IMR-90 (cell line): ENCODE results near the gene CALY. TPM values are rescaled to one million over a fixed set of nuclear protein-coding genes. Genes with fewer than 3 reads are reported as not detected.

ENCODE experiments used
- ATAC-seq: fragments of 200-7000 bp; cut with Tn5 transposase; 2 replicates; pipeline ENCODE4 v1.9.1; 2020; ENCODE audit warnings: low read depth, mild to moderate bottlenecking, moderate library complexity
- BruUV-seq: library from RNA; stranded (reverse); fragments of 400-500 nt; replicated peaks from 2 replicates; lab custom pipeline; 2021; lab: Mats Ljungman, UMichigan
- CTCF ChIA-PET: fragments of 300-600 bp; formaldehyde crosslinking; extraction: SDS; loops from one replicate; lab custom pipeline; 2021; ENCODE audit warnings: antibody characterized with exemption; lab: Yijun Ruan, JAX
- POLR2A ChIA-PET: fragments of 300-600 bp; sonication (Branson Sonifier 250); formaldehyde crosslinking; loops from one replicate; lab custom pipeline; 2022; ENCODE audit warnings: antibody characterized with exemption; ENCODE audit not compliant: unreplicated experiment; lab: Charles Lee
- DNase-seq: peaks from one replicate; pipeline ENCODE4 v3.0.0; 2013
- H2AFZ ChIP-seq: replicated peaks from 2 replicates; pipeline ENCODE3; 2013; ENCODE audit warnings: low read length, mild to moderate bottlenecking; ENCODE audit not compliant: poor library complexity
- H2AK5ac ChIP-seq: 2 replicates; pipeline ENCODE4 v1.6.1; 2013; ENCODE audit warnings: low read depth, low read length, inconsistent platforms
- H2AK9ac ChIP-seq: replicated peaks from 2 replicates; pipeline ENCODE3; 2013; ENCODE audit warnings: mild to moderate bottlenecking, low read depth, low read length, moderate library complexity; ENCODE audit not compliant: poor library complexity
- H2BK120ac ChIP-seq: 2 replicates; pipeline ENCODE4 v1.6.1; 2013; ENCODE audit warnings: low read depth, low read length, inconsistent platforms
- H2BK15ac ChIP-seq: 3 replicates; pipeline ENCODE4 v1.6.1; 2013; ENCODE audit warnings: low read depth, low read length, inconsistent platforms
- H2BK20ac ChIP-seq: 2 replicates; pipeline ENCODE4 v1.6.1; 2013; ENCODE audit warnings: low read depth, mild to moderate bottlenecking, inconsistent platforms, low read length, moderate library complexity
- H2BK5ac ChIP-seq: 2 replicates; pipeline ENCODE4 v1.6.1; 2013; ENCODE audit warnings: mild to moderate bottlenecking, low read depth, low read length, inconsistent platforms; ENCODE audit not compliant: poor library complexity, severe bottlenecking
- H3K14ac ChIP-seq: replicated peaks from 2 replicates; pipeline ENCODE4 v1.6.1; 2013; ENCODE audit warnings: low read depth, low read length, inconsistent platforms
- H3K18ac ChIP-seq: 2 replicates; pipeline ENCODE4 v1.6.1; 2013; ENCODE audit warnings: low read depth, low read length, control low read depth
- H3K23ac ChIP-seq: 2 replicates; pipeline ENCODE4 v1.6.1; 2013; ENCODE audit warnings: low read depth, low read length, inconsistent platforms
- H3K27ac ChIP-seq: 2 replicates; pipeline ENCODE4 v1.5.1; 2013; ENCODE audit warnings: mild to moderate bottlenecking, control low read depth, low read length; ENCODE audit not compliant: insufficient read depth
- H3K27me3 ChIP-seq: 2 replicates; pipeline ENCODE4 v1.6.1; 2013; ENCODE audit warnings: low read length; ENCODE audit not compliant: control insufficient read depth, insufficient read depth
- H3K36me3 ChIP-seq: 2 replicates; pipeline ENCODE4 v1.6.1; 2013; ENCODE audit warnings: low read length, mixed read lengths; ENCODE audit not compliant: control insufficient read depth, insufficient read depth
- H3K4ac ChIP-seq: 2 replicates; pipeline ENCODE4 v1.6.1; 2013; ENCODE audit warnings: low read depth, low read length, inconsistent platforms
- H3K4me1 ChIP-seq: 2 replicates; pipeline ENCODE4 v1.6.1; 2013; ENCODE audit warnings: low read length, mixed read lengths; ENCODE audit not compliant: control insufficient read depth, insufficient read depth
- H3K4me2 ChIP-seq: 2 replicates; pipeline ENCODE4 v1.6.1; 2013; ENCODE audit warnings: low read depth, mild to moderate bottlenecking, control low read depth, low read length, moderate library complexity
- H3K4me3 ChIP-seq: 2 replicates; pipeline ENCODE4 v1.5.1; 2013; ENCODE audit warnings: low read depth, mild to moderate bottlenecking, control low read depth, low read length, moderate library complexity; ENCODE audit not compliant: insufficient read depth
- H3K56ac ChIP-seq: 2 replicates; pipeline ENCODE4 v1.6.1; 2013; ENCODE audit warnings: low read length, inconsistent platforms; ENCODE audit not compliant: insufficient read depth; ENCODE audit errors: extremely low read depth
- H3K79me1 ChIP-seq, 2 experiments: 2 replicates each; pipeline ENCODE4 v1.6.1; 2013; ENCODE audit warnings: low read length in 2 of 2, inconsistent platforms in 1 of 2, low read depth in 1 of 2
- H3K9ac ChIP-seq: 2 replicates; pipeline ENCODE4 v1.6.1; 2013; ENCODE audit warnings: low read depth, low read length, control low read depth
- H3K9me1 ChIP-seq: 2 replicates; pipeline ENCODE4 v1.6.1; 2013; ENCODE audit warnings: low read length, inconsistent platforms; ENCODE audit not compliant: insufficient read depth
- H3K9me3 ChIP-seq: 2 replicates; pipeline ENCODE4 v1.6.1; 2013; ENCODE audit warnings: low read length; ENCODE audit not compliant: control insufficient read depth, insufficient read depth
- H4K20me1 ChIP-seq: 2 replicates; pipeline ENCODE4 v1.6.1; 2013; ENCODE audit warnings: low read length, inconsistent platforms; ENCODE audit not compliant: insufficient read depth
- H4K5ac ChIP-seq: 2 replicates; pipeline ENCODE4 v1.6.1; 2013; ENCODE audit warnings: mild to moderate bottlenecking, low read depth, low read length, control low read depth
- H4K8ac ChIP-seq, 2 experiments: 2 replicates each; pipeline ENCODE4 v1.6.1; 2013; ENCODE audit warnings: low read depth in 2 of 2, low read length in 2 of 2, control low read depth in 1 of 2, inconsistent platforms in 1 of 2
- H4K91ac ChIP-seq: 2 replicates; pipeline ENCODE4 v1.6.1; 2013; ENCODE audit warnings: low read depth, low read length, inconsistent platforms; ENCODE audit not compliant: insufficient read depth
- BHLHE40 ChIP-seq: fragments of 150-350 bp; IDR thresholded peaks from 2 replicates; pipeline ENCODE4 v1.6.1; 2016; ENCODE audit warnings: mild to moderate bottlenecking, low read depth, low read length
- CEBPB ChIP-seq: IDR thresholded peaks from 2 replicates; pipeline ENCODE4 v1.6.1; 2012; ENCODE audit warnings: low read depth, low read length, improper control_type of control experiment
- CHD1 ChIP-seq: IDR thresholded peaks from 2 replicates; pipeline ENCODE4 v1.6.1; 2012; ENCODE audit warnings: low read depth, low read length, improper control_type of control experiment
- CTCF ChIP-seq: conservative IDR thresholded peaks from 2 replicates; pipeline ENCODE4 v1.5.1; 2012; ENCODE audit warnings: mild to moderate bottlenecking, low read depth, low read length, improper control_type of control experiment
- ELK1 ChIP-seq: fragments of 150-350 bp; IDR thresholded peaks from 2 replicates; pipeline ENCODE4 v1.6.1; 2016; ENCODE audit warnings: low read depth, mild to moderate bottlenecking, low read length, moderate library complexity, borderline replicate concordance
- FOS ChIP-seq: fragments of 150-350 bp; IDR thresholded peaks from 2 replicates; pipeline ENCODE4 v1.6.1; 2016; ENCODE audit warnings: low read depth, low read length
- MAFK ChIP-seq: IDR thresholded peaks from 2 replicates; pipeline ENCODE4 v1.6.1; 2012; ENCODE audit warnings: low read depth, low read length, improper control_type of control experiment
- MAZ ChIP-seq: IDR thresholded peaks from 2 replicates; pipeline ENCODE4 v1.6.1; 2012; ENCODE audit warnings: low read depth, mild to moderate bottlenecking, low read length, improper control_type of control experiment, moderate library complexity, borderline replicate concordance
- NFE2L2 ChIP-seq: fragments of 150-350 bp; IDR thresholded peaks from 2 replicates; pipeline ENCODE4 v1.6.1; 2016; ENCODE audit warnings: low read depth, mild to moderate bottlenecking, low read length
- POLR2A ChIP-seq: IDR thresholded peaks from 2 replicates; pipeline ENCODE4 v1.6.1; 2012; ENCODE audit warnings: mild to moderate bottlenecking, low read depth, low read length
- RCOR1 ChIP-seq: IDR thresholded peaks from 2 replicates; pipeline ENCODE4 v1.6.1; 2012; ENCODE audit warnings: mild to moderate bottlenecking, low read length, improper control_type of control experiment; ENCODE audit not compliant: insufficient replicate concordance
- RFX5 ChIP-seq: IDR thresholded peaks from 2 replicates; pipeline ENCODE4 v1.8.0; 2012; ENCODE audit warnings: low read depth, mild to moderate bottlenecking, low read length, moderate library complexity
- USF2 ChIP-seq: fragments of 150-350 bp; IDR thresholded peaks from 2 replicates; pipeline ENCODE4 v1.6.1; 2017; ENCODE audit warnings: mild to moderate bottlenecking, antibody characterized with exemption, low read length, low read depth
- WGBS, 2 experiments: methylation state at CpG; one replicate each; pipeline versions ENCODE4 v1.1.5 to v1.1.7; 2013; ENCODE audit warnings: missing lambda C conversion rate in 2 of 2; ENCODE audit not compliant: insufficient read length in 1 of 2; ENCODE audit errors: extremely low coverage in 2 of 2; 5-methylcytosine and 5-hydroxymethylcytosine counted together
- dilution Hi-C: fragments of 300-500 bp; cut with HindIII; formaldehyde crosslinking; loops from one replicate; pipeline ENCODE4 v1.14.3; 2018; ENCODE audit warnings: low sequenced_read_pairs; ENCODE audit not compliant: unreplicated experiment
- in situ Hi-C: fragments of 300-500 bp; cut with MboI; formaldehyde crosslinking; loops from 3 replicates; pipeline ENCODE4 v1.14.3; 2019; ENCODE audit warnings: low sequenced_read_pairs, inconsistent platforms, mixed read lengths
- intact Hi-C: fragments of 100-400 bp; cut with micrococcal nuclease; formaldehyde crosslinking; loops from 2 replicates; pipeline ENCODE4 v1.10.0; 2022
- polyA plus RNA-seq, 3 experiments: library from polyadenylated mRNA; depleted of rRNA; stranded (reverse); fragments of >200 nt; gene quantifications; 2 replicates each; pipeline ENCODE4 v1.2.3, GENCODE V29; 2012; ENCODE audit warnings: low replicate concordance in 1 of 3
- total RNA-seq: library from RNA; depleted of rRNA; stranded (reverse); fragments of >200 nt; gene quantifications from 2 replicates; pipeline ENCODE4 v1.2.3, GENCODE V29; 2012

Gene CALY
- total and polyA plus RNA-seq, 2 of the 4 experiments (the other 2 are of a cell fraction), result 0.34 TPM; not detected in 1

- peaks cover 8% of the 10 kb centered on the region for H3K4me1 ChIP-seq
- intact Hi-C loops, result loop anchor here (2.0 to 5.0 kb wide), 3 partner anchors 47 to 162 kb away; partner anchors contain the start of gene KNDC1
- WGBS, 2 experiments, result 11% methylated on average over 15 of the region's 46 CpGs; no CpG with 5 or more reads in 1 of the 2 experiments
- ATAC-seq, result peak; percentile 97
- H3K14ac ChIP-seq, result peak overlapping the region; percentile 95
- H2BK120ac ChIP-seq, result peak overlapping the region; percentile 90
- H2AK9ac ChIP-seq, result peak overlapping the region; percentile 99
- peak overlapping the region; percentile 99 for H3K4ac ChIP-seq
- peak overlapping the region; percentile 89; the same call in 1 of the 2 replicates for H3K56ac ChIP-seq
- peak overlapping the region; percentile 99 for H2AFZ ChIP-seq
- H3K4me3 ChIP-seq, result peak overlapping the region; percentile 67
- H2BK5ac ChIP-seq, result peak overlapping the region; percentile 92
- peak overlapping the region; percentile 96 to 98; a peak in 3 of 4 replicates for H4K8ac ChIP-seq
- H3K4me2 ChIP-seq, result peak overlapping the region; percentile 61
- H3K36me3 ChIP-seq, result peaks cover 14% of the 10 kb centered on the region; the same call in 1 of the 2 replicates
- H4K5ac ChIP-seq, result peak overlapping the region; percentile 18; the same call in 1 of the 2 replicates
- H4K91ac ChIP-seq, result peak overlapping the region; percentile 94
- DNase-seq, result peak; percentile 85
- peaks cover 9 to 45% of the 10 kb centered on the region in 2 experiments for H3K79me1 ChIP-seq
- no peaks in the 10 kb centered on the region for H3K9me3 ChIP-seq
- peak overlapping the region; percentile 97 for H3K23ac ChIP-seq
- ChIA-PET POLR2A (no interaction called here), CTCF (no interaction called here)
- H3K27ac ChIP-seq, result peak overlapping the region; percentile 81
- peaks cover 33% of the 10 kb centered on the region for H4K20me1 ChIP-seq
- peaks cover 14% of the 10 kb centered on the region; the same call in 1 of the 2 replicates for H3K9me1 ChIP-seq
- no peak for TF ChIP-seq ELK1
- TF ChIP-seq MAFK, result no peak
- TF ChIP-seq NFE2L2, result no peak
- TF ChIP-seq FOS, result no peak
- no peak for TF ChIP-seq BHLHE40
- no peak for TF ChIP-seq RFX5
- no peak for TF ChIP-seq CTCF
- TF ChIP-seq POLR2A, result no peak
- TF ChIP-seq MAZ, result no peak
- no peak for TF ChIP-seq CEBPB
- no peak for TF ChIP-seq CHD1
- TF ChIP-seq USF2, result no peak
- no peak for TF ChIP-seq RCOR1
- no peaks in the 10 kb centered on the region for H3K27me3 ChIP-seq
- peak overlapping the region; percentile 69; the same call in 1 of the 2 replicates for H2AK5ac ChIP-seq
- H3K18ac ChIP-seq, result peak overlapping the region; percentile 6; the same call in 1 of the 2 replicates
- no TSS peak for BruUV-seq
- in situ Hi-C loops, result no loop called here
- H2BK15ac ChIP-seq, result no peak overlapping the region
- H3K9ac ChIP-seq, result peak overlapping the region; percentile 66
- dilution Hi-C loops, result no loop called here
- no peak overlapping the region for H2BK20ac ChIP-seq
Observed at GRCh38 chr10:133309100-133309719, 27.5 kb downstream of the CALY start.
